Left ventricle myocardium superior (tissue), 1 donor: ENCODE data around the gene MGLL. TPM values are rescaled to one million over a fixed set of nuclear protein-coding genes. Genes with fewer than 3 reads are reported as not detected.
A peak's percentile ranks its signal among the peaks of the same experiment; 100 is the strongest.

Source experiments
- ATAC-seq: fragments of 200-7000 bp; cut with Tn5 transposase; one replicate; pipeline ENCODE4 v1.9.1; 2020; ENCODE audit warnings: mild to moderate bottlenecking, moderate library complexity
- DNase-seq: peaks from one replicate; pipeline ENCODE4 v3.0.0-alpha.2; 2020
- intact Hi-C: fragments of 100-400 bp; cut with micrococcal nuclease; formaldehyde crosslinking; loops from one replicate; pipeline ENCODE4 v1.11.0; 2022
- total RNA-seq: library from RNA; stranded (reverse); fragmentation: NEBNext Ultra II Directional; extraction: Animal tissue kit (Norgen Biotek cat#: 25700); gene quantifications from one replicate; pipeline ENCODE4 v1.2.1, GENCODE V29; 2021
- donor health status: DM: no; HTN: yes; CAD: no; lungs with severe emphysema.

Gene MGLL
- total RNA-seq, 1 donor from 2014 or later, result 94.3 TPM

DNA sequence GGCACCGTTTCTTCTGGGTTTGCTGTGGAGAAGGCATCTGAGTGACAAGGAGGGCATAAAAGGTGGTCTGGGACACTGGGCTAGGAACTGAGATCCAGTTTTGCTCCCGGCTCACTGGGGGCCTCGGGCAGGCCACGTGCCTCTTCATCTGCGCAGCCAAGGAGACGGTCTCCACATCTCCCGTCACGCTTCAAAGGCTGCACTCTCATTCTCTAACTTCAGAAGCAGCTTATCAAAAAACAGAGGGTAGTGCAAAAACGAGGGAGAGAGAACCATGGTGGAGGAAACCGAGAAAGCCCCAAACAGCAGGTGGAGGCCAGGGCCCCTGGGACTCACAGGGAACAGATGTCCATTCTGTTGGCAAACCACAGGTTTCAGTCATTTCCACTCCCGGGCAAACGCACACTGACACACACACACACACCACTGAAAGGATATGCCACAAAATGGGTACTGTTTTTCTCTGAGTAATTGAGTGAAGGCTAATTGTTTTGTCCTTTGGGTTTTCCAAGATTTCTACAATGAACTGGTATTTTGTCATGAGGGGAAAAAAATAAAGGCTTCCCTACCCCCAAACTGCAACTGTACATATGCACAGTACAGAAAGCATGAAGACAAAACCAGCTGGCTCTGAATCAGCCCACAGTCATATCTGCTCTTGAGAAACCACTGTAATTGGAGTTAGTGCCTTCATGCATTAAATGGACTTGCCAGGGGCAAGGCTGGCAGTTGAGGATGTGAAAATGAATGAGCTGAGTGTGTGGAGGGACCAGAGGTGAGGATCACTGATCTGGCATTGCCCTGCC, 71.9 kb downstream of the MGLL start:
- DNase-seq (no peak), ATAC-seq (no peak)
- intact Hi-C loops, result no loop called here

DNA sequence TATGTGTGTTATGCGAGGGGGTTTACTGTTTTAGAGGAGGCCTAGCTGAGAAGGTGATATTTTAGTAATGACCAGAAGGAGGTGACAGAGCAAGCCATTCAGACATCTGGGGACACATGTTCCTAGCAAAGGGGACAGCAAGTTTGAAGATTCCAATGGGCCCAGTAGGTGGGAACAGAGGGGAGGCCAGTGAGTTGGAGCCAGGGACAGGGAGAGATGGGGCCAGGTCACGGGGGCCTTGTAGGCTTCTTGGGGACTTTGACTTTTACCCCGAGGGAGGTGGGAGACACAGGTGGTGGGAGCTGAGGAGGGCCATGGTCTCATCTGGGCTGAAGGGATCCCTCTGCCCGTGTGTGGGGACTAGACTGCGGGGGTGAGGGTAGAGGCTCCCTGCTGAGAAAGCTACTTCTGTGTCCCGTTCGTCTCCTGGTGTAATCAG, 72.5 kb downstream of the MGLL start:
- DNase-seq (no peak), ATAC-seq (no peak)
- intact Hi-C loops, result loop anchor here (10.0 kb wide), 2 partner anchors 55 to 65 kb away; no protein-coding TSS in a partner anchor

DNA sequence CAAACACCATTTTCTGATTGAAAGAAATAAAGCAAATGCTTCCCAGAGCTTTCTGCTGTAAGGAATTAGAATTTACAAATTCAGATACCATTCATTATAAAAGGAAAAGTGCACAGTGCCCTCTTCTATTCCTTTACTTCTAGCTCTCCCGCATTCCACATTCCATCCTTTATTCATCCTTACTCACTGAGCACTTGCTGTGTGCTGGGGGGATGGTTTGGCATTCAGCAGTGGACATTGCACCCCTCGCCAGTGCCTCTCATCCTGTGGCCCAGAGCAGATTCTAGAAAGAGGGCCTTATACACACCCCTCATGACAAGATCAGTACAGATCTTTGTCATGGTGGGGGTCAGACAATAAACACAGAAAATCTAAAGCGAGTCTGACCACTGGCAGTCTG, 73.0 kb downstream of the MGLL start:
- intact Hi-C loops, result loop anchor here (10.0 kb wide), 2 partner anchors 55 to 65 kb away; no protein-coding TSS in a partner anchor
- DNase-seq (no peak), ATAC-seq (no peak)

DNA sequence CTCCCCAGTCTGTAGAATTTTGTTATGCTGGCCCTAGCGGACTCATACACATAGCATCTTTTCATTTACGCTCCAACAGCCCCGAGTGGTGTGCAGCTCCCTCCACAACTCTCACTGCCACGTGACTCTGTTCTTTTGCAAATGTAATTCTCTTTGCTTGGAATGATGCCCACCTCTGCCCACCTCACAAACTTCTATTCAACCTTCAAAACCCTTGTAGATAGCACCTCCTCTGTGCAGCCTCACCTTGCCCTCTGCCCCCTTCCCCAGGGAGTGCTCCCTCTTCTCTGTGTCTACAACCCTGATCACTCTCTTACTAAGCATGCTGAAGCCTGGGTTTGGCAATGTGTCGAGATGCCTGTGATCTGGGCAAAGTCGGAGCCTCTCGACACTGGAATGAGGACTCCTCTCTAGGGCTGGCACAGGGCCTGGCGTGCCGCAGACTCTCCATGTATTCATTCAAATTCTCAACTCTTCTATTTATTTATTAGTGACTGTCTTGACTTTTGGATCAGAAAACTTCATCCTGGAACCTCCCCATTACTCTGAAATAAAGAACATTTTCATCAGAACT, 73.5 kb downstream of the MGLL start:
- DNase-seq (peak; percentile 72), ATAC-seq (peak; percentile 41)
- intact Hi-C loops, result loop anchor here (10.0 kb wide), 2 partner anchors 54 to 66 kb away; no protein-coding TSS in a partner anchor

DNA sequence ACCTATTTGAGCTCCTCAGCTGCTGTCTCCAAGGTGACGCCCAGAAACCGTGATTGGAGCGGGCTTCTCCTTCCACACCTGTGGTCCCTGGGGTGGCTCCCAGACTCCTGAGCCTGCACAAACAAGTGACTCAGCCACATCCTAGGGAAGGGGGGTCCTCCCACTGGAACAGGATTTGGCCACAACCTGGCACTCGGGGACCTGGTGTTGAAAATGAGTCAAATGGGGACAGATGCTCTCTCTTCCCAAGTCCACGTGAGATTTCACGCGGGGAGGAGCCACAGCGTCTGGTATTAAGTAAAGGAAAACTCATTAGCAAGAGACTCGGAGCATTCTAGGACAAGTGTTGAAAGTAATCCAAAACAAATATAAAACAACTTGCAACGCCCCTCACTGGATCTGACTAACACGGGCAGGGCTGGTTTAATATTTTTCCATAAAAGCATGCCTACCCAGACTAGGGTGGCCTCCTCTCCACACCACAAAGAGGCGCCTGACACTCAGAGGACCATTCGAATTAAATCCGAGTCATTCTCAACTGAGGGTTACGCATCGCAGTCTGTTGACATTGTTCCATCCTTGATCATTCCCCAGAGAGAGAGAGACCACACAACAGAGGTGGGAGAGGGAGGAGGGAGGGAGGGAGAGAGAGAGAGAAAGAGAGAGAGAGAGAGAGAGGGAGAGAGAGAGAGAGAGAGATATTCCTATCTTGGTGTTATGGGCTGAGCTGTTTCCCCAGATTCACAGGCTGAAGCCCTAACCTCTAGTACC, 74.4 kb downstream of the MGLL start:
- intact Hi-C loops, result loop anchor here (10.0 kb wide), 2 partner anchors 53 to 67 kb away; no protein-coding TSS in a partner anchor
- DNase-seq, result peak; percentile 79
- ATAC-seq, result peak; percentile 73

DNA sequence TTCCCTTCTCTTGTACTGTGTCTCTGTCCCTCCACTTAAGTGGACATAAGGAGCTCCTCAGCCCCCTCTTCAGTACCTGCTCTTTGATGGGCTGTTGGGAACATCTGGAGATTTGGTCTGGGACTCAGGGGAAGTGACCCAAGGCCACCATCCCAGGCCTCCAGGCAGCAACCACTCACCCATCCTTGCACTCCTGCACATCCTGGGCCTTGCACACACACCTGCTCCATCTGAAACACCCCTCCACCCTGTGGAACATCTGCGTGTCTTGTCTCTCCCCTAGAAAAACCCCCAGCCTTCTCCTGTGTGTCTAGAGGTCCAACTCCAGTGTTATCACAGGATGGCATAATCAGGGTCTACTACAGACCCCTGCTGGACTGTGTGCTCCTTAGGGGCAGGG, 75.2 kb downstream of the MGLL start:
- intact Hi-C loops, result loop anchor here (10.0 kb wide), 2 partner anchors 52 to 68 kb away; no protein-coding TSS in a partner anchor
- DNase-seq, result no peak
- ATAC-seq, result no peak

DNA sequence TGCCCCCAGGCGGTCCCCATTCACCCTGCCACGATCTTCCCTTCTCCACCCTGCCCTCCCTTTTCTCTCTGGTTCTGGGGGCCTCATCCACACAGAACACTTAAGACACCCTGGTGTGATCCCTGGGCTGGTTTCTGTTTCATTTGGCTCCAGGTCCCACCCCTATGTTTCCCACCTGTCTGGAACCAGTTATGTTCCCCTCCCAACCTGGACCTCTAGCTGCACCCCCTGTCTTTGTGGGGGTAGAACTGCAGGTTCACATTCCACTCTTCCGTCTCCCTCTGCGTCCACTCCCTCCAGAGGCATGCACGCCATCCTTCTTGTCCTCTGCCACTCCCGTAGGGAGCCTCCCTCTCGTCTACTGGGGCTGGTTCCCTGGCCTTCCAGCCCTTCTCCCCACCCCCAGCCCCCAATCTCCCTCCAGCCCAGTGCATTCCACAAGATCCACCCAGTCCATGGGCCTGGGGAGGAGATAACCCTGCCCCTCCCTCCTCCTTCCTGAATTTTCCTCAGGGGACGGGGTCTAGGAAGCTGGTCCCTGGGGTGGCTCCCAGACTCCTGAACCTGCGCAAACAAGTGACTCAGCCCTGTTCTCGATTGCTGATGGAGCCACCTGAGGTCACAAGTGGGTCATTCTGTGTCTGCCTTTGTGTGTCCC, 75.8 kb downstream of the MGLL start:
- ATAC-seq (peak; percentile 54), DNase-seq (peak; percentile 48)
- intact Hi-C loops, result loop anchor here (10.0 kb wide), 2 partner anchors 52 to 68 kb away; no protein-coding TSS in a partner anchor

DNA sequence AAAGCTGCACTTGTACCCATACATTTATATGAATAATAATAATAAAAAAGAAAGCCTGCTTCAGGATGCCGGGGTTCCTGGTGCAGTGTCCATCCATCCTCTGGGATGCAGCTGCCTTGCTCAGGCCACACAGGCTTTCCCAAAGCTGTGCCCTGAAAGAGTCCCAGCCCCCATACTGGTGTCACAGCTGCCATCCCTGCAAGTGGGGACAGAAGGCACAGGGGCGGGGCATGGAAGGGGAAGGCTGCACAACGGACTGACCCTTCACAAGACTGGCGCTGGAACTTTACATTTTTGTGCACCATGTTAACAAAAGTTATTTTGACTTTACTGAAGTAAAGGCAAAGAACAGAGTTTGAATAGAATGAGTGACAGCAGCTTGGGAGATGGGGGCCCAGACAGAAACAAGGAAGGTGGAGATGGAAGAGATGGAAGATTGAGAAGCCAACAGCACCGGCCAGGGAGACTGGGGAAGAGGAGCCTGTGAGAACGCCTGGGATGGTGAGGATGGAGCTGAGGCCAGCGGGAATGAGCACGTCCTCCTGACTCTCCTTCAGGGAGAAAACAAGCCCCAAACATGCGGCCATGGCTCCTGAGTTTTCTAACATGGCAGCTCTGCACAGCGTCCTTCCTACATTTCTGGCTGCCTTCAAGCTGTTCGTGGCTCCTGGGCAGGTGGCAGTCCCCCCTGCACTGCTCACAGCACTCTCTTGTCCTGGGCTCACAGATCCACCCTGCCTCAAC, 76.5 kb downstream of the MGLL start:
- DNase-seq (no peak), ATAC-seq (no peak)
- intact Hi-C loops, result loop anchor here (10.0 kb wide), 2 partner anchors 51 to 69 kb away; no protein-coding TSS in a partner anchor

DNA sequence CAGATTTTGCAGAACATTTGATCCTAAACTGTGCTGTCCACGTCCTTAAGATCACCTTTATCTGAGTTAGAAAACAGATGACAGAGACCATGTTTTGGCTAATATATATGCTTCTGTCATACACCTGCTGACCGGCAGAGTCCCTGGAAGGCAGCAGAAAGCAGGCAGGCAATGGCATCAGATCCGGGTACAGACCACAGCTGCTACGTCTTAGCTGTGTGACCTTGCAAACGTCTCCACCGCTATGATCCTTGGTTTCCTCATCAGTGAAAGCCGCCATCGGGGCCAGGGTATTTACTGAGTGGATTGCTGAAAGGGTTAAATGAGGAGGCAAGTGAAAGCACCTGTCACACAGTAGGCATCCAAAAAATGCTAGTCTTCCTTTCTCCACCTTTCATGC, 77.4 kb downstream of the MGLL start:
- ATAC-seq (no peak), DNase-seq (no peak)
- intact Hi-C loops, result loop anchor here (10.0 kb wide), 2 partner anchors 50 to 70 kb away; no protein-coding TSS in a partner anchor

DNA sequence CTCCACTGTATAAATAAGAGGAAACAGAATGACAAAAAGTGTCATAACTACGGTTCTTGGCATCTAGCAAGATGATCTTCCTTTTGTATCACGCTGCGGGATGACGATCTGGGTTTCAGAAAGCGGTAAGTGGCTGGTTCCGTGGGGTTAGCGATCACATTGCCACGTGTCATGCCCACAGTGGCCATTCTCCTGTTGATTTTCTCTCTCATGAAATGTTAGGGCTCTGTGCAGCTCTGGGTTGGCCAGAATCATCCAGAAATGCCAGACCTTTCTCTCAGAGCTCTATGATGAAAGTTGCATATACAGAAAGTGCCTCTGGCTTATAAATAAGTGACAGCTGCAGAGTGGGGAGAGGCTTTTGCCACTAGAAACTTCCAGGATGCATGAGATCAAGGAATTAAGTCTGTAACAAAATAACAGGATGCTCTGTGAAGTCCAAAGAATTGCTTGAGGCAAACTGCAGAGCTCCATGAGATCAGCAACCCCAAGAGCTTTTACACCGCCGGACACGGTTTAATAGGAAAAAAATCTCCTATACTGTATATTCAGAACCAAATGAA, 78.0 kb downstream of the MGLL start:
- ATAC-seq (no peak), DNase-seq (no peak)
- intact Hi-C loops, result loop anchor here (10.0 kb wide), 2 partner anchors 50 to 70 kb away; no protein-coding TSS in a partner anchor

DNA sequence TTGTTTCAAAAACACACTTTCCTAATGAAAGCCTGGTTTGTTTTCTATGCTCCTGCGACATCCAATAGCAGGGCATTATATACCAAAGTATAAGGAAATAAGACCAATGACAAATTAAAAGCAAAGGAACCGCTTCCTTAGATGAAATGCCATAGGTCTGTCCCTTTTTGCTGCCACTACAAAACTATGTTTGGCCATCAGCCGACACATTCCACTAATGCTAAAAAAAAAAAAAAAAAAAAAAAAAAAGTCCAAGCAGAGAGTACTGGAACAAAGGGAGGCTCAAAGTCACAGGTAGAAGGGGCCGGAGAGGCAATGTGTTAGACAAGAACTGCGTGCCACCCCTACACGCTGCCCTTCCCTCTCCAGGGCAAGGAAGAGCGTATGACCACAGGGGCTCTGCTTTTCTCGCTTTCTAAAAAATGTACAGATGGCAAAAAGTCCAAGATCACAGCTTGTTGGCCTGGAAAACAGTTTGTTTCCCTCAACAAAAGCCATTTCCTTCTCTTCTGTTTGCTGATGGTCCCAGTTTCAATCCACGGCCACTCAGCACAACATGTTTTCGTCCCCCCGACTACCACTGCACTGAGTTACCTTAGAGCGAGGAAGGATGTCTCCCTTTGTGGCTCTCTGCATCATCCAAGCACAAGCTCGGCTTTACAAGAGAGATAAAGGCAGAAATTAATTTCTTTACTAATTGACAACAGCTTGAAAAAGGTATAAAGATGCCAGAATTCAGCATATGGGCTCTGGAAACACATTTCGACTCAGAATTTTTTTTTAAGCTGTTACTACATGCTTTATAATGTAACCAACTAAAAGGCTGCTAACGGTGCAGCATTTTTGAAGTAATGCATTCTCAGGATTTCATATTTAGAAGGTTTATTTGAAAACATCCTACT, 78.7 kb downstream of the MGLL start:
- ATAC-seq, result no peak
- no peak for DNase-seq
- intact Hi-C loops, result loop anchor here (10.0 kb wide), 2 partner anchors 49 to 71 kb away; no protein-coding TSS in a partner anchor

DNA sequence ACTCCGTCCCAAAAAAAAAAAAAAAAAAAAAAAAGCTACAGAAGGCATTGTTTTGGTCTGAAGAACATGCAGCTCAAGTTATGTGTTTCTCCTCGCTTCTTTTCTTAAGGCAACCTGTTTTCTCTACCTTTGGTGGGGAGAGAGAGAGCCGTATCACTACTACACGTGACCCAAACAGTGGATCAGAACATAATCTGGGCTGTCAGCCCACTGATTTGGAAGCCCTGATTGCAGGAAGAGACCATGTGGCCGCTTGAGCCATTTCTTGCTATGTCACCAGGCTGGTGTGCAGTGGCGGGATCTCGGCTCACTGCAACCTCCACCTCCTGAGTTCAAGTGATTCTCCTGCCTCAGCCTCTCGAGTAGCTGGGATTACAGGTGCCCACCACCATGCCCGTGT, 79.7 kb downstream of the MGLL start:
- ATAC-seq, result no peak
- DNase-seq, result no peak
- intact Hi-C loops, result loop anchor here (10.0 kb wide), 2 partner anchors 48 to 72 kb away; no protein-coding TSS in a partner anchor

DNA sequence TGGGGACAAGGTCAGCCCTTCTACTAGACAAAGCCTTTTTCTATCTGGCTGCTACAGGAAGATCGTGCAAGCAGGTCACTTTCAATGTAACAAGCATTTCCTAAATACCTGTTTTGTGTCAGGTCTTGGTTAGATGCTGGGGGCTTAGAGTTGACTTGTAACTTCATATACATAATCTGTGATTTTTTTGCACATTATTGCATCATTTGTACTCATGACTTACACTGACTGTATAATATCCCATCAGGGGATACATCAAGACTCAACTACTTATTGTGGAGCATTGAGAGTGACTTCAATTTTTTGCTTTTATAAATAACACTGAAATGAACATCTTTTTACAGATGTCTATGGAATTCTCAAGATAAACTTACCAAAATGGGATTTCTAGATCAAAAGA, 80.6 kb downstream of the MGLL start:
- DNase-seq, result no peak
- ATAC-seq, result no peak
- intact Hi-C loops, result loop anchor here (10.0 kb wide), 2 partner anchors 47 to 73 kb away; no protein-coding TSS in a partner anchor

DNA sequence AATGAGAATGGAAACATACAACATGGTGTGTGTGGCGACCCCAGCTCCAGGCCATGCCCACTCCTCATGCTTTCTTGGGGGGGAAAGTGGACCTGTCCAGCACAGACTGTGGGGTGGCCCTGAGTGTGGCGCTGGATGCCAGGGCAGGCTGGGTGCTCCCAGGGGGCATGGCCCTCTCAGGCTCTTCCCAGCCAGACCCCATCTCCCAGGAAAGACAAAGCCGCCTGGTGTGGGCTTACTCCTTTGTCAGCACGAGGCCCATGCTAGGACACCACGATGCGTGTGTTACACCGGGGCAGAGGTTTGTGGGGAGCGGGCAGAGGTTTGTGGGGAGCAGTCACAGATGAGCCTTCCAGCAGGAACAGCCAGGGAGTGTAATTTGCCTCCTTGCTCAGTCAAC, 81.1 kb downstream of the MGLL start:
- no peak for DNase-seq
- ATAC-seq, result no peak
- intact Hi-C loops, result loop anchor here (10.0 kb wide), 2 partner anchors 46 to 74 kb away; no protein-coding TSS in a partner anchor

DNA sequence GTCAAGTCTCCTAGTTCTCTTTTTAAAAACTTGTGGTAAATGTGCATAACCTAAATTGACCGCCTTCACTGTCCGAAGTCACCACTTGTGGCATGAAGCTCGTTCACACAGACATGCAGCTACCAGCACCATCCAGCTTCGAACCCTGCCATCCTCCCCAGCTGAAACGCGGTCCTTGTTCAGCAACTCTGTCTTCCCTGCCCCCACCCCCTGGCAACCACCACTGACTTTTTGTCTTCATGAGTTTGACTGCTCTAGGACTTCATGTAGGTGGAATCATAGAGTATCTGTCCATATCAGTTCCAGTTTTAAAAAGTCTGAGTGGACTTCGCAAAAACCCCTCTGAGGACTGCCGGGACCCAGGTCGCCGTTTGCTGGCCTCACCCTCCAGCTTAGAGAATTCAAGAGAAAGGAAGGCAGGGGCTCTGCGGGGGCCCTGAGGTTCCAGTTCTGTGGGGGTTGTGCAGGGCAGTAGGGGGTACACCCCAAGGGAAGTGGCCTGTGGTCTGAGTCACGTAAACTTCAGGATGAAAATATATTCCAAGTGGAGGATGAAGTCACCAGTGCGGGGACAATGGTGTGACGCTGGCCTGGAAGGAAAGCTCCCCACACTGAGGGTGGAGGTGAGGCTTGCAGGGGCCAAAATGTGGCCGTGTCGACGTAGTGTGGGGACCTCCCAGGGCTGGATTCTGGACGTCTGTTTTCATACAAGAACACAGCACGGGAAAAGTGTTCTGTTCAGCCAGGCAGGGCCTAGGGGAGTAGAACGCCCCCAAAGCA, 82.0 kb downstream of the MGLL start:
- intact Hi-C loops, result loop anchor here (10.0 kb wide), 2 partner anchors 46 to 74 kb away; no protein-coding TSS in a partner anchor
- DNase-seq (no peak), ATAC-seq (peak; percentile 42)
